Measurements from ENCODE around the gene GATA3.

GRCh38 chr10:8044331-8044907, 10.1 kb upstream of the GATA3 start:
- no peak for TF ChIP-seq CTCF (IDR thresholded peaks at IDR 0.05)
- no peak for TF ChIP-seq POLR2A (IDR thresholded peaks at IDR 0.05)
